Measurements from ENCODE around the gene ADAMTS1. TPM values are rescaled to one million over a fixed set of nuclear protein-coding genes. Genes with fewer than 3 reads are reported as not detected.

Gene ADAMTS1
- polyA plus RNA-seq, 4 donors: 85.8 to 117 (median 107) TPM

- no peak for DNase-seq (ENCODE audit: low read depth in 4 of 4, low spot score in 3 of 4)
These were observed 50.4 kb downstream of the ADAMTS1 start for GRCh38 chr21:26794597-26795411.

- no peak for DNase-seq (ENCODE audit: low read depth in 4 of 4, low spot score in 3 of 4)
These were observed 54.9 kb downstream of the ADAMTS1 start for GRCh38 chr21:26790296-26790695.

- no peak for DNase-seq (ENCODE audit: low read depth in 4 of 4, low spot score in 3 of 4)
These were observed 56.4 kb downstream of the ADAMTS1 start for GRCh38 chr21:26788790-26789189.

Other genes with a start within 250 kb of the ADAMTS1 start
- gene ADAMTS5, start 121.7 kb upstream of the ADAMTS1 start, polyA plus RNA-seq (ENCODE audit: insufficient read length in 4 of 4): 10 to 100 TPM; 20.0 to 25.5 (median 24.8) TPM

All from right renal pelvis (tissue), 4 donors.